MM.1S (cell line): ENCODE data around the gene CLDND1.

Experiments
- EZH2 ChIP-seq: fragments of 300-600 bp; sonication (generic); optimal IDR thresholded peaks from 2 replicates; pipeline ENCODE3; 2017; ENCODE audit warnings: low read depth, mild to moderate bottlenecking, antibody characterized with exemption, low read length, mixed read lengths
- EZH2phosphoT487 ChIP-seq: fragments of 300-600 bp; sonication (generic); IDR thresholded peaks from 2 replicates; pipeline ENCODE4 v1.6.1; 2018; ENCODE audit warnings: antibody characterized with exemption, low read length
- TF ChIP-seq, protein P1 (sequence below): fragments of 300-600 bp; sonication (generic); IDR thresholded peaks from 2 replicates; pipeline ENCODE4 v1.5.1; 2016; ENCODE audit warnings: antibody characterized with exemption, low read length, mixed read lengths

DNA sequence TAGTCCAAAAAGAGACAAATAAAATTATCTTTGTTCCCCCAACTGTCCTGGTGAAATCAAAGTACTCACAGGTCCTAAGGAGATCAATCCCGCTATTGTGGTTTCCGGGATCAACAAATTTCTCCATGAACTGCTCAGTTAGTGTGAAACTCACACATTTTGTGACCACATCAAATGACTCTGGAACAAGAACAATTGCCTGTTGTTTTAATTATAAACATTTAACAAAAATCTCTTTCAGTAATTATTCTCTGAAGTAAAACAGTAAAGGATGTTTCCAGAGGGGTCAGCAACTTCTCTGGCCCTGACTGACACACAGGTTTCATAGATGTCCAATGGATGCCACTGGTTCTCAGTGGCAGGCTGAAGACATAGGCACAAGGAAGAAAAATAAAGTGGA is 3.9 kb downstream of the CLDND1 start:
- TF ChIP-seq, protein P1, sequence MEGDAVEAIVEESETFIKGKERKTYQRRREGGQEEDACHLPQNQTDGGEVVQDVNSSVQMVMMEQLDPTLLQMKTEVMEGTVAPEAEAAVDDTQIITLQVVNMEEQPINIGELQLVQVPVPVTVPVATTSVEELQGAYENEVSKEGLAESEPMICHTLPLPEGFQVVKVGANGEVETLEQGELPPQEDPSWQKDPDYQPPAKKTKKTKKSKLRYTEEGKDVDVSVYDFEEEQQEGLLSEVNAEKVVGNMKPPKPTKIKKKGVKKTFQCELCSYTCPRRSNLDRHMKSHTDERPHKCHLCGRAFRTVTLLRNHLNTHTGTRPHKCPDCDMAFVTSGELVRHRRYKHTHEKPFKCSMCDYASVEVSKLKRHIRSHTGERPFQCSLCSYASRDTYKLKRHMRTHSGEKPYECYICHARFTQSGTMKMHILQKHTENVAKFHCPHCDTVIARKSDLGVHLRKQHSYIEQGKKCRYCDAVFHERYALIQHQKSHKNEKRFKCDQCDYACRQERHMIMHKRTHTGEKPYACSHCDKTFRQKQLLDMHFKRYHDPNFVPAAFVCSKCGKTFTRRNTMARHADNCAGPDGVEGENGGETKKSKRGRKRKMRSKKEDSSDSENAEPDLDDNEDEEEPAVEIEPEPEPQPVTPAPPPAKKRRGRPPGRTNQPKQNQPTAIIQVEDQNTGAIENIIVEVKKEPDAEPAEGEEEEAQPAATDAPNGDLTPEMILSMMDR = no peak
- TF ChIP-seq EZH2 (no peak), EZH2phosphoT487 (no peak)
